Loucy (cell line): Measurements from ENCODE around the gene PAQR8.

Experiments
- H2AFZ ChIP-seq: fragments of 200-600 bp; sonication (generic); 2 replicates; pipeline ENCODE4 v1.6.0; 2016; ENCODE audit warnings: antibody characterized with exemption, mild to moderate bottlenecking, low read length, moderate library complexity
- H3F3A ChIP-seq: fragments of 200-600 bp; 2 replicates; pipeline ENCODE4 v1.6.0; 2016; ENCODE audit warnings: antibody characterized with exemption, low read depth, mild to moderate bottlenecking
- H3K27me3 ChIP-seq: fragments of 200-600 bp; sonication (generic); 2 replicates; pipeline ENCODE4 v1.6.1; 2014; ENCODE audit warnings: low read length, mild to moderate bottlenecking; ENCODE audit not compliant: insufficient read depth, poor library complexity, severe bottlenecking
- H3K36me3 ChIP-seq: fragments of 200-600 bp; sonication (generic); 2 replicates; pipeline ENCODE4 v1.6.1; 2016; ENCODE audit warnings: low read length; ENCODE audit not compliant: insufficient read depth
- H3K4me1 ChIP-seq: fragments of 200-600 bp; sonication (generic); 2 replicates; pipeline ENCODE4 v1.5.1; 2014; ENCODE audit warnings: low read length, mild to moderate bottlenecking; ENCODE audit not compliant: insufficient read depth, poor library complexity, severe bottlenecking
- H3K4me2 ChIP-seq: fragments of 200-600 bp; sonication (generic); 2 replicates; pipeline ENCODE4 v1.6.0; 2014; ENCODE audit warnings: antibody characterized with exemption, low read length, low read depth, mild to moderate bottlenecking; ENCODE audit not compliant: poor library complexity, severe bottlenecking
- H3K4me3 ChIP-seq: fragments of 200-600 bp; sonication (generic); 2 replicates; pipeline ENCODE4 v1.5.1; 2014; ENCODE audit warnings: low read length, mild to moderate bottlenecking, mixed read lengths; ENCODE audit not compliant: poor library complexity, severe bottlenecking
- H3K79me2 ChIP-seq: fragments of 200-600 bp; sonication (generic); 2 replicates; pipeline ENCODE4 v1.6.1; 2014; ENCODE audit warnings: low read length; ENCODE audit not compliant: insufficient read depth
- H3K9ac ChIP-seq: fragments of 200-600 bp; sonication (generic); 2 replicates; pipeline ENCODE4 v1.6.0; 2014; ENCODE audit warnings: mild to moderate bottlenecking, low read depth, low read length, moderate library complexity; ENCODE audit not compliant: poor library complexity, severe bottlenecking
- H3K9me2 ChIP-seq: fragments of 200-600 bp; sonication (generic); replicated peaks from 2 replicates; pipeline ENCODE4 v1.6.1; 2016; ENCODE audit warnings: low read depth, low read length, mixed read lengths
- H3K9me3 ChIP-seq: fragments of 200-600 bp; sonication (generic); 2 replicates; pipeline ENCODE4 v1.6.1; 2014; ENCODE audit warnings: mild to moderate bottlenecking, antibody characterized with exemption, low read length, low read depth; ENCODE audit not compliant: insufficient read depth
- H4K20me1 ChIP-seq: fragments of 200-600 bp; sonication (generic); 2 replicates; pipeline ENCODE4 v1.6.0; 2014; ENCODE audit warnings: antibody characterized with exemption, low read length, mild to moderate bottlenecking; ENCODE audit not compliant: insufficient read depth, poor library complexity, severe bottlenecking
- EZH2phosphoT487 ChIP-seq: fragments of 200-600 bp; IDR thresholded peaks from 2 replicates; pipeline ENCODE4 v1.6.1; 2018; ENCODE audit warnings: antibody characterized with exemption, mild to moderate bottlenecking, moderate library complexity, borderline replicate concordance
- TF ChIP-seq, protein P1 (sequence below): fragments of 200-600 bp; sonication (generic); conservative IDR thresholded peaks from 2 replicates; pipeline ENCODE4 v1.5.1; 2014; ENCODE audit warnings: mild to moderate bottlenecking, antibody characterized with exemption, low read length

PAQR8 gene

DNA sequence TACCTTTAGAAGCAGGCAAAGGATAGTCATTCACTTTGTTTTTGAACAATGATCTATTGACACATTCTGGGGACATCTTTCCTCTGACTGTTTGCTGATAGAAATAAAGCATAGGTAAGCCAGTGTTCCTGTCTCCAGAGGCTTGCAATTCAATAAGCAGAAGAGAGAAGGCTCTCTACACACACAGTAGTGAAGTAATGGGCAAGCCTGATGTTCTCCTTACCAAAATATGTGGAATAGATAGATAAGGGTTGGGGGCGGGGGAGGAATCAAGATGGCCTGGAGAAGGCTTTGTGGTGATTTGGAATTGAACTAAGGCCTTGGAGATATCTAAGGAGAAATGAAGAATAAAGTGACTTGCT, 27.3 kb downstream of the PAQR8 start:
- Histone ChIP-seq H3K9me3 (peaks cover 6% of the 10 kb centered on the region; the same call in 1 of the 2 replicates), H3F3A (peaks cover 8% of the 10 kb centered on the region), H3K4me2 (peak overlapping the region; percentile 92), H3K9ac (peak overlapping the region; percentile 76), H3K79me2 (no peaks in the 10 kb centered on the region), H3K36me3 (no peaks in the 10 kb centered on the region), H3K27me3 (no peaks in the 10 kb centered on the region), H2AFZ (no peak overlapping the region), H4K20me1 (no peaks in the 10 kb centered on the region), H3K4me1 (peaks cover 47% of the 10 kb centered on the region), H3K9me2 (no peaks in the 10 kb centered on the region), H3K4me3 (peak overlapping the region; percentile 71)
- TF ChIP-seq EZH2phosphoT487 = no peak
- TF ChIP-seq, protein P1, sequence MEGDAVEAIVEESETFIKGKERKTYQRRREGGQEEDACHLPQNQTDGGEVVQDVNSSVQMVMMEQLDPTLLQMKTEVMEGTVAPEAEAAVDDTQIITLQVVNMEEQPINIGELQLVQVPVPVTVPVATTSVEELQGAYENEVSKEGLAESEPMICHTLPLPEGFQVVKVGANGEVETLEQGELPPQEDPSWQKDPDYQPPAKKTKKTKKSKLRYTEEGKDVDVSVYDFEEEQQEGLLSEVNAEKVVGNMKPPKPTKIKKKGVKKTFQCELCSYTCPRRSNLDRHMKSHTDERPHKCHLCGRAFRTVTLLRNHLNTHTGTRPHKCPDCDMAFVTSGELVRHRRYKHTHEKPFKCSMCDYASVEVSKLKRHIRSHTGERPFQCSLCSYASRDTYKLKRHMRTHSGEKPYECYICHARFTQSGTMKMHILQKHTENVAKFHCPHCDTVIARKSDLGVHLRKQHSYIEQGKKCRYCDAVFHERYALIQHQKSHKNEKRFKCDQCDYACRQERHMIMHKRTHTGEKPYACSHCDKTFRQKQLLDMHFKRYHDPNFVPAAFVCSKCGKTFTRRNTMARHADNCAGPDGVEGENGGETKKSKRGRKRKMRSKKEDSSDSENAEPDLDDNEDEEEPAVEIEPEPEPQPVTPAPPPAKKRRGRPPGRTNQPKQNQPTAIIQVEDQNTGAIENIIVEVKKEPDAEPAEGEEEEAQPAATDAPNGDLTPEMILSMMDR = no peak

GRCh38 chr6:52389626-52390360, 27.8 kb downstream of the PAQR8 start:
- Histone ChIP-seq H3F3A (peaks cover 8% of the 10 kb centered on the region), H3K36me3 (no peaks in the 10 kb centered on the region), H3K9me2 (no peaks in the 10 kb centered on the region), H4K20me1 (no peaks in the 10 kb centered on the region), H3K9me3 (peaks cover 6% of the 10 kb centered on the region; the same call in 1 of the 2 replicates), H3K79me2 (no peaks in the 10 kb centered on the region), H3K9ac (peak overlapping the region; percentile 76), H3K4me3 (peak overlapping the region; percentile 71), H3K27me3 (no peaks in the 10 kb centered on the region), H3K4me1 (peaks cover 50% of the 10 kb centered on the region), H3K4me2 (peak overlapping the region; percentile 92), H2AFZ (no peak overlapping the region; the same call in 1 of the 2 replicates)
- TF ChIP-seq EZH2phosphoT487 = no peak
- TF ChIP-seq, protein P1 = peak; percentile 49

DNA sequence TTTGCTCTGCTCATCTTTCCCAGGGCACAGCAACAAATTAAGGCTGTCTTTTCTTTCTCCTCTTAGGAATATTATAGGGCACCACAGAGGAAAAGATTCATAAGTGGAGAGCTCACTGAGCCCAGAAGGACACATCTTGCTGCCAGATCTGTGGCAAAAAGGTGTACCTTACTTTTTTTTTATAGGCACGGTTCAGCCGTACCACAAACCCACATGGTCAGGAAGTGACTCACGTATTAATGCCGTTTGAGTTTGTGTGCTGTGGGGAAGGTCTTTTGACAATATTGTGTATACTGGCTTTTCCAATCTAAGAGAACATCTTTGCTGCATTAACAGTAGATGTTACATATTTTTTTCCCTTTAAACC, 28.4 kb downstream of the PAQR8 start:
- H3K4me3 ChIP-seq = peak overlapping the region; percentile 71
- H3K4me1 ChIP-seq = peaks cover 50% of the 10 kb centered on the region
- H3K4me2 ChIP-seq = peak overlapping the region; percentile 92
- H2AFZ ChIP-seq = no peak overlapping the region
- no peaks in the 10 kb centered on the region for H3K79me2 ChIP-seq
- peak overlapping the region; percentile 76 for H3K9ac ChIP-seq
- H3K27me3 ChIP-seq = no peaks in the 10 kb centered on the region
- H3K36me3 ChIP-seq = no peaks in the 10 kb centered on the region
- H4K20me1 ChIP-seq = no peaks in the 10 kb centered on the region
- peaks cover 8% of the 10 kb centered on the region for H3F3A ChIP-seq
- TF ChIP-seq, protein P1 = no peak
- no peak for TF ChIP-seq EZH2phosphoT487
- H3K9me3 ChIP-seq = peaks cover 6% of the 10 kb centered on the region; the same call in 1 of the 2 replicates
- no peaks in the 10 kb centered on the region for H3K9me2 ChIP-seq
